Brain pericyte (primary cell): ENCODE results near the gene RICTOR.

Experiments used
- DNase-seq: peaks from one replicate; pipeline ENCODE4 v3.0.0-alpha.2; 2012; ENCODE audit warnings: low read depth, low spot score

The RICTOR gene

DNA sequence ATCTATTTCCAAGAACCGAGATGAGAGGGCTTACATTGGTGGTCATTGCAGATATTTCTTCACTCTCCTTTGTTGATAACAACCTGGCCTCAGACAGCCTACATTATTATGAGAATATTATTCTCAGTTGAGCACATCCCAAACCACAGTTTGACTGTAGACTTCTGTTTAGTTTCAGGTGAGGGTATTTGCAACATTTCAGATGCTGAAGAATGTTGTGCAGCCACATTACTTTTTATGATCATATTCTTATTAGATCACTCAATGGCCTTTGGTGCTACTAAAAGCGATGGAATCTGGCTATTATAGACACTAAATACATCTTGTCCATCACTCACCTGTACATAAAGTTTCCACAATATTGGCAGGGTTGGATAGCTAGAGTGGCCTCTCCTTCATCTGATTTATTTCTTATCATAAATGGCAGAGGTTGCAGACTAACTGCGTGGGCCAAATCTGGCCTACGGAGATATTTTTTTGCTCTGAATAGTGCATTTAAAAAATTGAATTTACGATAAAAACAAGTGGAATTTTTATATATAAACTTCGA is 26.2 kb upstream of the RICTOR start:
- DNase-seq: no peak

DNA sequence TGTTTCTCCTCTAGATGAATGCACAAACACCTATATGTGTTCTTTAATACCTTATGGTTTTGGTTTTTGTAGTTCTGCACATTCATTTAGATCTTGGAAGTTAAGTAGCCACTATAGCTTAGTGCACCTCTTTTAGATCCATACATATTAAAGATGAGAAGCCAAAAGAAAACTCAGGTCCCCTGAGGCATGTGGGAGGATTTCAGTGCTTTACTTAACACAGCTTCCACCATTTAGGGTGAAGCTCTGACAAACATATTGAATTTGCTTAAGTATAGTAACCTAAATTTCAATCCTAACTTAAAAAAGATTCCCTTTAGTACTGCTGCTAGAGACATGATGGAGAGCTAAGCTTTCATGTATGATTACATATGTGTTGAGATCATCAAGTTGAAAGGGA is 25.6 kb upstream of the RICTOR start:
- DNase-seq: no peak

DNA sequence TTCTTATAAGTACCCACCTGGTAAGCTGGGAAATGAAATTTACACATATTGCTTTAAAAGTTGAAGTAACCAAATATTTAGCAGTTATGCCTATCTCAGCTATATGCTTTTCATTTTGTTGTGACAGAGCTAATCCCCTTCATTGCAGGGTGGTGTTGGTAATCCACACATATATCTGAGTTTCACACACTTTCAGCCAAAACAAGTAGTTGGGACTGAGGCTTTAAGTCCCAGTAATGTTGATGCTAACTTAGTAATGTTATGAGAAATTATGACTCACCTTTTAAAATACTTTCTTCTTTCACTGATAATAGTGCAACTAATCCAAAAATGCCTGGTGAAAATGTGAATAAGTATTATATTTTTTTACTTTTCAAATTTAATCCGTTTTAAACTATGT is 19.2 kb upstream of the RICTOR start:
- no peak for DNase-seq

DNA sequence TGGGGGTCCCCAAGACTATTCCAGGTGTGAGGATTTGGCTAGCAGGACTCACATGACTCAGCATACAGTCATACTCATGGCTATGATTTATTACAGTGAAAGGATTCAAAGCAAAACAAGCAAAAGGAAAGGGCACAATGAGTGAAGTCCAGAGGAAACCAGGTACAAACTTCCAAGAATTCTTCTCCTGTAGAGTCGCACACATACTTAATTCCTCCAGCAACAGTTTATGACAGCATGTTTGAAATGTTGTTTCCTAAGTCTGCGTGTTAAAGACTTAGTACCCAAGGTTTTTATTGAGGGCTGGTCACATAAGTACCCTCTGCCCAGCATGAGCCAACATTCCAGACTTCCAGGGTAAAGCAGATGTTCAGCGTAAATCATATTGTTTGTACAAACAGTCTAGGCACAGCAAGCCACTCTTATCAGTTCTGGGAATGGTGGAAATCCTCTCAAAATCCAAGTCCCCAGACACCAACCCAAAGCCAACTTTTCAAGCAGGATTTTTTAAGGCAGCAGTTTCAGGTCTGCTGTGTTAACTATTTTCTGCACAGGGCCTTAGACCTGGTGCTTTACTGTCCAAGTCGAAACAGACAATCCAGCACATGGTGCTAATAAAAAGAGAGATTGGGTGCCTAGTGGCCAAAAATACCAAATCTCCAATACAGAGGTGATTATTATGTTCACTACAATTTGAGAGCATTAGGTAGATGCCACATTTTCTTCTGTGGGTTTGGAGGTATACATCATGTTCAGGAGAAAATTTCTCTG is 18.6 kb upstream of the RICTOR start:
- no peak for DNase-seq

DNA sequence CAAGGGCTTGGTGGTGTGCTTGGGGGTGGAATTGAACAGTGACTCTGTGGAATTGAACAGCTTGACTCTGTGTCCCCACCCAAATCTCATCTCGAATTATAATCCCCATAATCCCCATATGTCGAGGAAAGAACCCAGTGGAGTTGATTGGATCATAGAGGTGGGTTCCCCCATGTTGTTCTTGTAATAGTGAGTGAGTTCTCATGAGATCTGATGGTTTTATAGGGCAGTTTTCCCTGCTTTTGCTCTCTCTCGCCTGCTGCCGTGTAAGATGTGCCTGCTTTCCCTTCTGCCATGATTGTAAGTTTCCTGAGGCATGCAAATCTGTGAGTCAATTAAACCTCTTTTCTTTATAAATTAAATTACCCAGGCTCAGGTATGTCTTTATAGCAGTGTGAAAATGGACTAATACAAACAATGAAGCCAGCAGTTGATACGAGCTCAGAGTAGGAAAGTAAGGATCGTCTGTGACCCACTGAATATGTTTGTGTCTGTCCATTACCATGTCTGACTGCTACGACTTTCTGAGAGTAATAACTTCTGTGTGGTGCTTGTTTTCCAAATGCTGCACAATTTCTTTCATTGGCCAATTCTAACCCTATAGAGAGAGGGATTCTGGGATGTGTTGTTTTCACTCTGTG is 17.9 kb upstream of the RICTOR start:
- DNase-seq: no peak

DNA sequence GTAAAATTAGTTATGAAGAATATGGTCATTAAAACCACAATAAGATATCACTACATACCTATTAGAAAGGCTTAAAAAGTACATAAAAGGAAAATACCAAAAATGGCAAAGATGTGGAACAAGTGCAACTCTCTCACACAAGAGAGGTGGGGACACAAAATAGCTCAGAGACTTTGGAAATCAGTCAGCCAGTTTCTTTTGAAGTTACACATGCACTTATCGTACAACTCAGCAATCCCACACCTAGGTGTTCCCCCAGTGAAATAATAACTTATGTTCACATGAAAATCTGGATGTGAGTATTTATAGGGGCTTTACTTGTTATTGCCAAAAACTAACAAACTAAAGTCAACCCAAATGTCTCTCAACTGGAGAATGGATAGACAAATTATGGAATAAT is 9.8 kb upstream of the RICTOR start:
- DNase-seq: no peak

GRCh38 chr5:39082995-39083394 is 8.8 kb upstream of the RICTOR start:
- no peak for DNase-seq

DNA sequence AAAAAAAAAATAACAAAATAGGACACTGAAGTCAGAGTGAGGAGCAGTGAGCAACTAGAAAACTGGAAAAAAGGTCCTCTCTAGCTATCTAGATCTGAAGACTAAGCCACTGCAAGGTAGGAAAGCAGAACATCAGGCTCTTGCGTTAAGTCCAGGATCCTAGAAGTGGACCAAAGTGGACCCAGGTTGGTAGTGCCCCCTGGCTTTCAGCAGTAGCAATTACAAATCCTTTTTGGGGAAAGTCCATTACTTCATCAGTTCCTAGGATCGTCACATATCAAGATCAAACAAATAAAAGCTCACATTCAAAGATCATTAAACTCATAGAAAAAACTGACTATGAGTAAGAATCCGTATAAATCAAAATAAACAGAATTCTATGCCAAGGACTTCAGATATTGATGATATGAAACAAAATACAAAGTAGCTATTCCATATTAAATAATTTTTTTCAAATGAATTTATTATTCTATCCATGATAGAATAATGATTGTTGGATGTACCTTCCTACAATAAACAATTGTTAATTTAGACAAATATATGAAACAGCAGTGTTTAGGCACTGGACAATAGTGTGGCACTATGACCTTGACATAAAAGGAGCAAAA is 6.5 kb upstream of the RICTOR start:
- DNase-seq: no peak

- no peak for DNase-seq
Measured at GRCh38 chr5:39080168-39080567, 6.0 kb upstream of the RICTOR start.

GRCh38 chr5:39079147-39079546 is 4.9 kb upstream of the RICTOR start:
- DNase-seq: no peak

DNA sequence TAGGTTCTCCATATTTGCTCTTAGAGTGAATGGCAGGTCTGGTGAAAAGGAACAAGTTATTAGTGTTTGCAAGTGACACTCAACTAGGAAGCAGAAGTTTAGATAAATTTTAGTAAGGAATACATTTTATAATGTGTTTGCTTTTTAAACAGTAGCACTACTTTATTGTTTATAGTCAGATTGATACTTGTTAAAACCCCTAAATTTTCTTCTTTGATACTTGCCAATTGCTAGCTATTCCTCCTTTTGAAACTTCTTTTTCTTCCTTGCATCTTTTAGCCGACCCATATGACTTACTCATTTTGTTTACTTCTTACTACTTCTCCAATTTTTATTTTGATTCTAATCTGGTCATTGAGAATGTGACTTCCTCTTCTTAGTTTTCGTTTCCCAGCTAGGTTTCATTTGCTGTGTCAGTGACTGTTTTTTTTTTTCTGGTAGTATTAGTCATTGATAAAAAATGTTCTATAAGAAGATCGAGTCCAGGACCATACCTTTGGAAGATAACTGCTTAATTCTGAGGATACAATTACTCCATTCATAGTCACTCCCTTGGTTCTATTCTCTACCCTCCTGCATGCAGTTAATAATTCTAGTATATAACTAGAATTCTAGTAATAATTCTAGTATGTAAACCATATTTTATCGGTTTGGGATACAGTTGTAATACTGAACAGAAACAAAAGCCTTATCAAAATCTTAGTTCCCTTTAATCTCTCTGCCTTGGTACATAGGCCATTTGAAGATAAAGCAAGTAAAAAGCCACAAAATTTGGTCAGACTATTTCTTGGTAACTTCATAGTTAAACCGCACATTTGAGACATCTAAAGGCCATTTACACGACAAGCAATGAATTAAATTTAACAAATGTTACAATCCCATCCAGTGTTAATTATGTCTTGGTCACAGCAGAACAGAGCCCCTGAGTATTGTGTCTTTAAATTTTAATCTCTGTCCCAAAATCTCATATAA is 2.8 kb upstream of the RICTOR start:
- DNase-seq: no peak

GRCh38 chr5:39076101-39076756 is 2.0 kb upstream of the RICTOR start:
- no peak for DNase-seq

DNA sequence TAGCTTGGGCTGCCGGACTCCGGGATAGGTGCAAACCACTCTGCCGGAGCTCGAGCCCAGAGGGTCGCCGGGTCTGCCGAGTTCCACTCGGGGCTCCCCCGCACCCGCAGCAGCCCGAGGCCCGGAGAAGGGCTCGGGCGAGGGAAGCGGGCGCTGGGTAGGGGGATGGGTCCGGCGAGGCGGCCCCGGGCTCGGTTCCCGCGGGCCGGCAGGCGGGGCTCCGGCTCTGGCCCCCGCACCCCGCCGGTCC is 507 bp downstream of the RICTOR start:
- no peak for DNase-seq

- no peak for DNase-seq
Measured at GRCh38 chr5:39072925-39073766, 1.1 kb downstream of the RICTOR start.

DNA sequence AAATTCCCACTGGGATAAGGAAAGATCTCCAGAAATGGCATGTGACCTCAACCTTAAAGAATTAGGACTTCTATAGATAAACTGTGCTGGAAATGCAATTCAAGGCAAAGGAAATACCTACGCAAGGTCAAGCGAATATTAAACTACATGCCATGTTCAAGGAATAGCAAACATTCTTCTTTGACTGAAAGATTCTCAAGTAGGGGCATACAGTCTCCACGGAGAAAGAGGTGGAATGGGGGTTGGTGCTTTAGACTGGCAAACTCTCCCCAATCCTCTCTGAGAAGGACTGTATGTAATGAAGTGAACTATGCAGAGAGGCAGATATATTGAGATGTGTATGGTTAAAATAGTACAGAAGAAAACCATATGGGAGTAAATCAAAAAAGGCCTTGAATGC is 6.1 kb downstream of the RICTOR start:
- no peak for DNase-seq

DNA sequence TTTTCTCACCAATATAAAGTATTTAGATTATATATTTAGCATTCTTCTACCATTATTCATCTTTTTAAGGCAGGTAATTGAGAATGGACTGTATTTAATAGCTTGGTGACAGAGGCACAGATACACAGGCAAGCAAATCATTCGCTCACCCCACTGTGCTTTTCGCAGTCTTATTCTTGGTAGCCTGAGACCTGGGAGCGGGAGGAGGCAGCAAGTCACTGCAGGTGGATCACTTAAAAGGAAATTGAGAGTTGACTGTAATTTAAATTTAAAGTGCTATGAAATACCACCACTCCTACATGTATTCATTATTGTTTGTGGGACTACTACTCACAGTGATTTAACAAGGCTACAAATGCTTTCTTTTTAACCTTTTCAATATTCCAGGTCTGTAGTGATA is 9.7 kb downstream of the RICTOR start:
- no peak for DNase-seq

DNA sequence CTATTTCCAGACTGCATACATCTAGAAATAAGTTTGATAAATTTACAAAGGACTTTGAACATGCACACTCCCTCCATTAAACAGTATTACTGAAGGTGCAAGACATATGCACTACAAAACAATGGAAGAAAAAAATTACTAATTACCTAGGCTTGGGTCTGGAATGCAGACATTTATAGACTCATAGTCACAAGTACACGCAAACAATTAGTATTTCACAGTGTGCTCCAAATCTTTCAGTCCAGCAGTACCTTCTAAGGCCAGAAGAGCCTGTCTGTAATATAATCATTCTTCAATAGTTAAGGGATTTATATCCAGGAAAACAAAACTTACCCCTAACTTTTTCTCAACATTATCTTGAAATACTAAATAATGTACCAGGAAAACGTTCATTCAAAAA is 11.2 kb downstream of the RICTOR start:
- DNase-seq: no peak

- DNase-seq: no peak
Measured at GRCh38 chr5:39062530-39062929, 11.7 kb downstream of the RICTOR start.

DNA sequence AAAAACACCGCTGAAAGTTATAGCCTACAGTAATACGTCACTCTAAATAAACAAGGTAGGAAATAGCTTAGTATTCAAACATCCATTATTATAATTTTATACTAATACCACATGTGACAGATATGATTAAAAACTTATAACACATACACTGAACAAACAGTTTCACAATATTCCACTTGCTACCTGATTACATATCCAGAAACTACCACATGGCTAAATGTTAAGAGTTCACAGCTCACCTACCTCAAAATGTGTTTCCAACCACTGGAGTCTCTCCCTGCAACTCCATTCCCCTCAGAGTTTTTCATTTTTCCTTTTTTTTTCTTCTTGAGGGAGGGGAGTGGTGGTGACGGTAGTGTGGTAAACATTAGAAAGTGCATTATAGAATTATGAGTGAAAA is 12.1 kb downstream of the RICTOR start:
- DNase-seq: no peak

DNA sequence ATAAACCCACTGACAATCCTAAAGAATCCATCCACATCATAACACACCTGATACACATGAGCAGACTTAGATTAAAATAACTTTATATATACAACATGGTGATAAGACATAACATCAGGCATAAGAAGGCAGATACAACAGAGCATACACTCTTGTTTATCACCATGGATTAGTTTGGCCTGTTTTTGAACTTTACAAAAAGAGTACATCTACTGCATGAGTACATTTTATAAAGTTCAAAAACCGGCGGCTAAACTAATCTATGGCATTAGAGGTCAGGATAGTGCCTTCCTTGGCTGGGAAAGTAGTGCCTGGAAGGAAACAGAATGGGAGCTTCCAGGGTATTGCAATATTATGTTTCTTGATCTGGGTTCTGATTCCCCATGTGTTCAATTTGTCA is 15.1 kb downstream of the RICTOR start:
- no peak for DNase-seq
